Body of pancreas (tissue), 4 donors: Measurements from ENCODE around the gene CPT1B. TPM values are rescaled to one million over a fixed set of nuclear protein-coding genes. Genes with fewer than 3 reads are reported as not detected.
"Not testable (repeated sequence)": the region's sequence is repeated elsewhere in the genome, so short reads cannot be mapped to it uniquely, and the experiment has no call there.

Experiments
- ATAC-seq: fragments of 150-250 bp; one replicate; pipeline ENCODE4 v1.9.1; 2016
- DNase-seq, 4 donors: peaks; one replicate each; pipeline ENCODE4 v3.0.0-alpha.2; 2019
- H3K27ac ChIP-seq, 4 donors: fragments of 200-600 bp; sonication (generic); 1 replicate in 3 of 4; 2 replicates in 1 of 4; pipeline versions ENCODE4 v1.5.1 to v1.6.1; 2016 to 2019; ENCODE audit warnings: mild to moderate bottlenecking in 1 of 4, mixed read lengths in 1 of 4, moderate library complexity in 1 of 4
- H3K27me3 ChIP-seq, 2 donors: fragments of 200-600 bp; sonication (generic); one replicate each; pipeline ENCODE4 v1.6.0; 2016; ENCODE audit warnings: mild to moderate bottlenecking in 1 of 2
- H3K36me3 ChIP-seq, 2 donors: fragments of 200-600 bp; sonication (generic); replicated peaks in 1 of 2; 2 replicates each; pipeline ENCODE4 v1.5.1; 2016; ENCODE audit warnings: low read depth in 2 of 2; ENCODE audit not compliant: insufficient read depth in 1 of 2
- H3K4me1 ChIP-seq: fragments of 200-600 bp; sonication (generic); one replicate; pipeline ENCODE4 v1.6.0; 2016
- H3K4me3 ChIP-seq, 2 donors: fragments of 200-600 bp; sonication (generic); 1 replicate in 1 of 2; 2 replicates in 1 of 2; pipeline ENCODE4 v1.5.1; 2016 to 2019
- H3K9me3 ChIP-seq, 3 donors: fragments of 200-600 bp; sonication (generic); 1 replicate in 2 of 3; 2 replicates in 1 of 3; pipeline ENCODE4 v1.5.1; 2016
- CTCF ChIP-seq, 7 experiments: fragments of 450-650 bp in 4 of 7; fragments of 200-600 bp in 3 of 7; sonication (generic) in 3 of 7; IDR thresholded peaks; one replicate each; pipeline ENCODE4 v1.5.1; 2016 to 2019; ENCODE audit warnings: antibody characterized with exemption in 7 of 7
- POLR2A ChIP-seq, 3 donors: fragments of 450-650 bp; IDR thresholded peaks; one replicate each; pipeline ENCODE4 v1.6.1; 2016; ENCODE audit warnings: antibody characterized with exemption in 3 of 3, mild to moderate bottlenecking in 2 of 3
- WGBS, 2 donors: methylation state at CpG; one replicate each; pipeline ENCODE4 v1.1.5; 2017; 5-methylcytosine and 5-hydroxymethylcytosine counted together
- intact Hi-C: fragments of 100-400 bp; cut with DNase I; formaldehyde crosslinking; loops from one replicate; pipeline ENCODE4 v1.15.1; 2023
- total RNA-seq, 2 donors: library from RNA; depleted of rRNA; stranded (reverse); fragments of >200 nt; gene quantifications; one replicate each; pipeline ENCODE4 v1.1.0, GENCODE V29; 2016

Gene CPT1B
- total RNA-seq, 2 donors from 2014 or later = 8.3 to 34.9 TPM

GRCh38 chr22:50621356-50621880 lies 43.2 kb upstream of the CPT1B start:
- Histone ChIP-seq H3K9me3 (no peaks in the 10 kb centered on the region), H3K36me3 (no peaks in the 10 kb centered on the region), H3K27me3 (no peaks in the 10 kb centered on the region), H3K27ac (peak overlapping the region; percentile 86 to 95 (median 92)), H3K4me3 (no peak overlapping the region), H3K4me1 (peaks cover 39% of the 10 kb centered on the region)
- no peak for ATAC-seq
- intact Hi-C loops = no loop called here
- WGBS, 2 donors = 23 to 24% methylated on average over 10 of the region's 10 CpGs
- DNase-seq = peak in 1 of 4 donors; percentile 36
- TF ChIP-seq POLR2A (IDR thresholded peaks at IDR 0.05) = no peak
- TF ChIP-seq CTCF (IDR thresholded peaks at IDR 0.05) = no peak

- 10 to 12% methylated on average over 24 to 25 of the region's 25 CpGs for WGBS, 2 donors
- TF ChIP-seq POLR2A (IDR thresholded peaks at IDR 0.05) (no peak), CTCF (IDR thresholded peaks at IDR 0.05) (peak in 1 of 7 experiments; percentile 74)
- DNase-seq (peak in 2 of 4 donors; percentile 20 to 22), ATAC-seq (no peak)
- H3K4me3 ChIP-seq = no peak overlapping the region
- no peaks in the 10 kb centered on the region for H3K27me3 ChIP-seq
- intact Hi-C loops = no loop called here
- no peaks in the 10 kb centered on the region for H3K36me3 ChIP-seq
- peak overlapping the region in 1 of 4 donors; percentile 91 for H3K27ac ChIP-seq
- peaks cover 37% of the 10 kb centered on the region for H3K4me1 ChIP-seq
- H3K9me3 ChIP-seq = no peaks in the 10 kb centered on the region
These were observed 42.5 kb upstream of the CPT1B start for GRCh38 chr22:50620593-50621355.

- H3K4me1 ChIP-seq, H3K9me3 ChIP-seq, H3K36me3 ChIP-seq, ATAC-seq, H3K27me3 ChIP-seq, H3K4me3 ChIP-seq, intact Hi-C loops, DNase-seq: not testable (repeated sequence)
- 67 to 93% methylated on average over 3 of the region's 3 CpGs for WGBS, 2 donors
- peak overlapping the region in 1 of 4 donors; percentile 82 for H3K27ac ChIP-seq
These were observed 36.1 kb upstream of the CPT1B start for GRCh38 chr22:50614296-50614695.

GRCh38 chr22:50613291-50613981 lies 35.2 kb upstream of the CPT1B start:
- H3K4me3 ChIP-seq = no peak overlapping the region
- H3K9me3 ChIP-seq = no peaks in the 10 kb centered on the region
- WGBS, 2 donors = 39 to 51% methylated on average over 20 to 22 of the region's 22 CpGs
- H3K27ac ChIP-seq = peak overlapping the region in 3 of 4 donors; percentile 62 to 82 (median 68)
- H3K4me1 ChIP-seq = peaks cover 9% of the 10 kb centered on the region
- DNase-seq (peak; percentile 83 to 93 (median 92)), ATAC-seq (peak; percentile 94)
- TF ChIP-seq CTCF (IDR thresholded peaks at IDR 0.05) (peak in 5 of 7 experiments; percentile 13 to 38 (median 31)), POLR2A (IDR thresholded peaks at IDR 0.05) (peak; percentile 24 to 73 (median 66))
- intact Hi-C loops = no loop called here
- no peaks in the 10 kb centered on the region for H3K27me3 ChIP-seq
- no peaks in the 10 kb centered on the region for H3K36me3 ChIP-seq

GRCh38 chr22:50612528-50613221 lies 34.4 kb upstream of the CPT1B start:
- H3K36me3 ChIP-seq = no peaks in the 10 kb centered on the region
- no peak overlapping the region for H3K4me3 ChIP-seq
- peaks cover 9% of the 10 kb centered on the region for H3K4me1 ChIP-seq
- ATAC-seq (peak; percentile 57), DNase-seq (peak in 1 of 4 donors; percentile 16)
- no peaks in the 10 kb centered on the region for H3K9me3 ChIP-seq
- no peaks in the 10 kb centered on the region for H3K27me3 ChIP-seq
- WGBS, 2 donors = 43 to 73% methylated on average over 17 to 29 of the region's 31 CpGs
- intact Hi-C loops = no loop called here
- no peak for TF ChIP-seq CTCF (IDR thresholded peaks at IDR 0.05)
- no peak for TF ChIP-seq POLR2A (IDR thresholded peaks at IDR 0.05)
- peak overlapping the region in 2 of 4 donors; percentile 68 to 82 for H3K27ac ChIP-seq
